ENCODE measurements around the gene ESD. TPM values are rescaled to one million over a fixed set of nuclear protein-coding genes. Genes with fewer than 3 reads are reported as not detected.

ESD gene
- total RNA-seq, 1 donor from 2014 or later, result 109 TPM

GRCh38 chr13:46834657-46835056, 37.7 kb upstream of the ESD start:
- Mint-ChIP-seq H3K4me1 (no peaks in the 10 kb centered on the region), H3K27ac (no peak overlapping the region), H3K36me3 (no peaks in the 10 kb centered on the region), H3K4me3 (no peak overlapping the region), H3K27me3 (ENCODE audit: low read depth) (peaks cover 2% of the 10 kb centered on the region), H3K9me3 (no peaks in the 10 kb centered on the region)
- no peak for DNase-seq (ENCODE audit: low spot score in 2 of 2, unreplicated experiment in 2 of 2)
- TF ChIP-seq CTCF (IDR thresholded peaks at IDR 0.05; ENCODE audit: unreplicated experiment), result no peak

- H3K36me3 Mint-ChIP-seq, result no peaks in the 10 kb centered on the region
- TF ChIP-seq CTCF (IDR thresholded peaks at IDR 0.05; ENCODE audit: unreplicated experiment), result peak; percentile 84
- H3K4me1 Mint-ChIP-seq, result no peaks in the 10 kb centered on the region
- peaks cover 2% of the 10 kb centered on the region for H3K27me3 Mint-ChIP-seq (ENCODE audit: low read depth)
- no peak overlapping the region for H3K4me3 Mint-ChIP-seq
- peak in 1 of 2 experiments; percentile 59 for DNase-seq (ENCODE audit: low spot score in 2 of 2, unreplicated experiment in 2 of 2)
- no peak overlapping the region for H3K27ac Mint-ChIP-seq
- H3K9me3 Mint-ChIP-seq, result no peaks in the 10 kb centered on the region
Measured at GRCh38 chr13:46831588-46832194, 34.7 kb upstream of the ESD start.

GRCh38 chr13:46830405-46831005, 33.5 kb upstream of the ESD start:
- peaks cover 2% of the 10 kb centered on the region for H3K27me3 Mint-ChIP-seq (ENCODE audit: low read depth)
- H3K4me3 Mint-ChIP-seq, result no peak overlapping the region
- no peaks in the 10 kb centered on the region for H3K4me1 Mint-ChIP-seq
- no peaks in the 10 kb centered on the region for H3K36me3 Mint-ChIP-seq
- H3K27ac Mint-ChIP-seq, result no peak overlapping the region
- DNase-seq (ENCODE audit: low spot score in 2 of 2, unreplicated experiment in 2 of 2), result no peak
- no peaks in the 10 kb centered on the region for H3K9me3 Mint-ChIP-seq
- no peak for TF ChIP-seq CTCF (IDR thresholded peaks at IDR 0.05; ENCODE audit: unreplicated experiment)

GRCh38 chr13:46822551-46822950, 25.6 kb upstream of the ESD start:
- Mint-ChIP-seq H3K36me3 (no peaks in the 10 kb centered on the region), H3K27me3 (ENCODE audit: low read depth) (peaks cover 1% of the 10 kb centered on the region), H3K4me3 (no peak overlapping the region), H3K27ac (no peak overlapping the region), H3K9me3 (no peaks in the 10 kb centered on the region), H3K4me1 (peaks cover 5% of the 10 kb centered on the region)
- no peak for TF ChIP-seq CTCF (IDR thresholded peaks at IDR 0.05; ENCODE audit: unreplicated experiment)
- no peak for DNase-seq (ENCODE audit: low spot score in 2 of 2, unreplicated experiment in 2 of 2)

GRCh38 chr13:46817838-46818476, 21.0 kb upstream of the ESD start:
- no peak overlapping the region for H3K27ac Mint-ChIP-seq
- peaks cover 5% of the 10 kb centered on the region for H3K9me3 Mint-ChIP-seq
- no peak for DNase-seq (ENCODE audit: low spot score in 2 of 2, unreplicated experiment in 2 of 2)
- H3K36me3 Mint-ChIP-seq, result no peaks in the 10 kb centered on the region
- peaks cover 5% of the 10 kb centered on the region for H3K4me1 Mint-ChIP-seq
- no peak overlapping the region for H3K4me3 Mint-ChIP-seq
- no peak for TF ChIP-seq CTCF (IDR thresholded peaks at IDR 0.05; ENCODE audit: unreplicated experiment)
- peaks cover 1% of the 10 kb centered on the region for H3K27me3 Mint-ChIP-seq (ENCODE audit: low read depth)

Measured in mesothelial cell of epicardium (in vitro differentiated cells).